Measurements from ENCODE around the gene PEF1.

GRCh38 chr1:31598980-31599379 lies 45.7 kb downstream of the PEF1 start:
- TF ChIP-seq CTCF (IDR thresholded peaks at IDR 0.05; ENCODE audit: low read depth, low read length): no peak
- no peak for TF ChIP-seq EZH2phosphoT487 (IDR thresholded peaks at IDR 0.05; ENCODE audit: low read depth)
